Endothelial cell of umbilical vein (primary cell): ENCODE data around the gene KANK4. TPM values are rescaled to one million over a fixed set of nuclear protein-coding genes. Genes with fewer than 3 reads are reported as not detected.

ENCODE experiments used
- BruUV-seq: library from RNA; stranded (reverse); fragments of 400-500 nt; replicated peaks from 2 replicates; lab custom pipeline; 2021; lab: Mats Ljungman, UMichigan
- CTCF ChIA-PET: fragments of 300-600, 350-600 bp; sonication (Branson Sonifier 250); formaldehyde crosslinking; loops from one replicate; lab custom pipeline; 2021; ENCODE audit warnings: antibody characterized with exemption, inconsistent platforms; lab: Charles Lee
- POLR2A ChIA-PET: fragments of 300-600, 350-600 bp; sonication (Branson Sonifier 250); formaldehyde crosslinking; loops from one replicate; lab custom pipeline; 2021; ENCODE audit warnings: antibody characterized with exemption, inconsistent platforms; lab: Charles Lee
- DNase-seq: peaks from one replicate; pipeline ENCODE4 v3.0.0-alpha.2; 2011; ENCODE audit warnings: low read depth, low spot score
- FAIRE-seq: peaks from 2 replicates; lab custom pipeline; 2011; peaks lifted over from hg19 to GRCh38; lab: Jason Lieb, UNC
- H2AFZ ChIP-seq: 2 replicates; pipeline ENCODE4 v1.6.0; 2012; ENCODE audit warnings: low read depth, low read length, control low read depth, inconsistent platforms
- H3K27ac ChIP-seq: 2 replicates; pipeline ENCODE4 v1.5.1; 2011; ENCODE audit warnings: low read depth, mild to moderate bottlenecking, control low read depth, low read length, moderate library complexity; ENCODE audit not compliant: insufficient read depth
- H3K27me3 ChIP-seq, 2 experiments: 2 replicates each; pipeline versions ENCODE4 v1.6.0 to v1.6.1; 2011; ENCODE audit warnings: low read length in 2 of 2, mixed read lengths in 1 of 2; ENCODE audit not compliant: control insufficient read depth in 2 of 2, insufficient read depth in 2 of 2
- H3K36me3 ChIP-seq, 2 experiments: 2 replicates in 1 of 2; 3 replicates in 1 of 2; pipeline ENCODE4 v1.5.1; 2011; ENCODE audit warnings: low read length in 2 of 2, mild to moderate bottlenecking in 1 of 2, moderate library complexity in 1 of 2; ENCODE audit not compliant: control insufficient read depth in 2 of 2, insufficient read depth in 2 of 2; ENCODE audit errors: extremely low read depth in 1 of 2
- H3K4me1 ChIP-seq: 3 replicates; pipeline ENCODE4 v1.5.1; 2011; ENCODE audit warnings: mild to moderate bottlenecking, low read length; ENCODE audit not compliant: control insufficient read depth, insufficient read depth; ENCODE audit errors: extremely low read depth
- H3K4me2 ChIP-seq: 2 replicates; pipeline ENCODE4 v1.6.1; 2011; ENCODE audit warnings: low read length, control low read depth, mixed read lengths; ENCODE audit not compliant: insufficient read depth
- H3K4me3 ChIP-seq, 3 experiments: fragments of 200-600 bp in 1 of 3; sonication (generic), shearing (Covaris generic) in 1 of 3; replicated peaks in 1 of 3; 2 replicates each; pipeline ENCODE4 v1.5.1; 2011 to 2016; ENCODE audit warnings: control low read depth in 3 of 3, low read length in 3 of 3, mild to moderate bottlenecking in 2 of 3, inconsistent platforms in 1 of 3, low read depth in 1 of 3, moderate library complexity in 1 of 3; ENCODE audit not compliant: insufficient read depth in 1 of 3
- H3K79me2 ChIP-seq: 2 replicates; pipeline ENCODE4 v1.6.0; 2012; ENCODE audit warnings: low read length, inconsistent platforms; ENCODE audit not compliant: control insufficient read depth, insufficient read depth
- H3K9ac ChIP-seq: replicated peaks from 2 replicates; pipeline ENCODE3; 2011; ENCODE audit warnings: low read length, control low read depth; ENCODE audit not compliant: insufficient read depth; ENCODE audit errors: extremely low read depth
- H3K9me1 ChIP-seq: replicated peaks from 3 replicates; pipeline ENCODE4 v1.6.0; 2011; ENCODE audit warnings: mild to moderate bottlenecking, low read length; ENCODE audit not compliant: control insufficient read depth, insufficient read depth; ENCODE audit errors: extremely low read depth
- H3K9me3 ChIP-seq: replicated peaks from 2 replicates; pipeline ENCODE4 v1.5.1; 2012; ENCODE audit warnings: low read length, inconsistent platforms; ENCODE audit not compliant: control insufficient read depth, insufficient read depth
- H4K20me1 ChIP-seq: replicated peaks from 2 replicates; pipeline ENCODE3; 2011; ENCODE audit warnings: mild to moderate bottlenecking, low read length; ENCODE audit not compliant: control insufficient read depth, insufficient read depth; ENCODE audit errors: extremely low read depth
- CTCF ChIP-seq, 2 donors: IDR thresholded peaks; 1 replicate in 1 of 2; 2 replicates in 1 of 2; pipeline ENCODE4 v1.5.1; 2011; ENCODE audit warnings: low read length in 2 of 2, mild to moderate bottlenecking in 2 of 2, moderate library complexity in 2 of 2, control low read depth in 1 of 2, inconsistent platforms in 1 of 2, low read depth in 1 of 2; ENCODE audit not compliant: insufficient read depth in 1 of 2; ENCODE audit errors: extremely low read depth in 1 of 2
- GATA2 ChIP-seq: IDR thresholded peaks from 2 replicates; pipeline ENCODE4 v1.7.0; 2011; ENCODE audit warnings: low read depth, mild to moderate bottlenecking, moderate library complexity, mixed read lengths, low read length; ENCODE audit not compliant: insufficient read length, insufficient read depth
- JUN ChIP-seq: IDR thresholded peaks from 2 replicates; pipeline ENCODE4 v1.6.1; 2011; ENCODE audit warnings: borderline replicate concordance, low read depth; ENCODE audit not compliant: insufficient read length, insufficient read depth
- MAX ChIP-seq: IDR thresholded peaks from 2 replicates; pipeline ENCODE4 v1.6.1; 2011; ENCODE audit not compliant: insufficient read depth, insufficient read length
- MYC ChIP-seq: IDR thresholded peaks from one replicate; pipeline ENCODE4 v1.6.1; 2011; ENCODE audit warnings: mild to moderate bottlenecking, low read depth, low read length
- POLR2A ChIP-seq: IDR thresholded peaks from 2 replicates; pipeline ENCODE4 v1.6.1; 2012; ENCODE audit warnings: low read depth, mild to moderate bottlenecking, control low read depth, low read length
- POLR2AphosphoS5 ChIP-seq: IDR thresholded peaks from 2 replicates; pipeline ENCODE4 v1.6.1; 2012; ENCODE audit warnings: low read depth, mild to moderate bottlenecking, control low read depth, low read length, moderate library complexity; ENCODE audit not compliant: insufficient read depth
- dilution Hi-C: fragments of 300-500 bp; cut with MboI; formaldehyde crosslinking; loops from one replicate; pipeline ENCODE4 v1.15.0; 2019; ENCODE audit warnings: low sequenced_read_pairs; ENCODE audit not compliant: extremely low pct_ligation_motif_present
- intact Hi-C: fragments of 100-400 bp; cut with micrococcal nuclease; formaldehyde crosslinking; loops from one replicate; pipeline ENCODE4 v1.10.0; 2022
- polyA plus RNA-seq, 4 experiments: library from polyadenylated mRNA; depleted of rRNA in 3 of 4; stranded (reverse) in 3 of 4; unstranded in 1 of 4; fragments of >200 nt; gene quantifications; 2 replicates each; pipeline versions ENCODE4 v1.2.1 to v1.2.3, GENCODE V29; 2011 to 2012; ENCODE audit warnings: missing spikeins in 1 of 4
- total RNA-seq: library from RNA; stranded (reverse); gene quantifications from 2 replicates; pipeline ENCODE4 v1.2.3, GENCODE V29; 2021

Gene KANK4
- total and polyA plus RNA-seq, 2 donors (not counting 3 experiments of a cell fraction or from before 2014, with no cell fraction given), result not detected

- no peaks in the 10 kb centered on the region for H3K9me3 ChIP-seq
- dilution Hi-C loops, result no loop called here
- no TSS peak for BruUV-seq
- no peaks in the 10 kb centered on the region for H4K20me1 ChIP-seq
- no peak for DNase-seq
- ChIA-PET CTCF (no interaction called here), POLR2A (no interaction called here)
- FAIRE-seq, result no peak
- no peaks in the 10 kb centered on the region for H3K79me2 ChIP-seq
- intact Hi-C loops, result no loop called here
- H3K9me1 ChIP-seq, result no peaks in the 10 kb centered on the region
- H2AFZ ChIP-seq, result no peak overlapping the region
- no peaks in the 10 kb centered on the region for H3K4me1 ChIP-seq
- TF ChIP-seq POLR2A (no peak), JUN (no peak), MAX (no peak), GATA2 (no peak), CTCF (IDR thresholded peaks at IDR 0.05; ENCODE audit: extremely low read depth in 1 of 2, insufficient read depth in 1 of 2, low read depth in 1 of 2, low read length in 2 of 2) (no peak), MYC (no peak)
- no peak overlapping the region for H3K4me3 ChIP-seq
- H3K9ac ChIP-seq, result no peak overlapping the region
- no peaks in the 10 kb centered on the region for H3K36me3 ChIP-seq
- no peak overlapping the region for H3K4me2 ChIP-seq
- no peaks in the 10 kb centered on the region for H3K27me3 ChIP-seq
- no peak overlapping the region for H3K27ac ChIP-seq
These were observed 17.4 kb upstream of the KANK4 start for GRCh38 chr1:62336638-62336994.

- intact Hi-C loops, result no loop called here
- no peak for FAIRE-seq
- POLR2A ChIA-PET, result interaction anchor here (0.6 kb wide), 1 partner anchor 99 kb away, joined by 3 read pairs; no protein-coding TSS in a partner anchor
These were observed 16.4 kb upstream of the KANK4 start for GRCh38 chr1:62335656-62336055.

More at GRCh38 chr1:62335656-62336055, 16.4 kb upstream of the KANK4 start:
- Histone ChIP-seq H3K4me2 (no peak overlapping the region), H3K4me3 (no peak overlapping the region), H3K9me1 (no peaks in the 10 kb centered on the region), H3K9me3 (no peaks in the 10 kb centered on the region), H2AFZ (no peak overlapping the region), H3K27me3 (no peaks in the 10 kb centered on the region), H3K4me1 (no peaks in the 10 kb centered on the region), H3K27ac (no peak overlapping the region), H3K9ac (no peak overlapping the region), H3K36me3 (no peaks in the 10 kb centered on the region), H3K79me2 (no peaks in the 10 kb centered on the region), H4K20me1 (no peaks in the 10 kb centered on the region)
- CTCF ChIA-PET, result no interaction called here
- no peak for DNase-seq
- no peak for TF ChIP-seq POLR2AphosphoS5
- no peak for TF ChIP-seq GATA2
- dilution Hi-C loops, result no loop called here
- no TSS peak for BruUV-seq
